Measurements from ENCODE around the gene UBE2I.

The UBE2I gene

GRCh38 chr16:1372292-1372950 is 63.0 kb downstream of the UBE2I start:
- H3K27ac ChIP-seq, result no peak overlapping the region
- no peak overlapping the region for H3K4me3 ChIP-seq

GRCh38 chr16:1374418-1375297 is 65.2 kb downstream of the UBE2I start:
- H3K27ac ChIP-seq, result no peak overlapping the region
- no peak overlapping the region for H3K4me3 ChIP-seq

- Histone ChIP-seq H3K27ac (no peak overlapping the region), H3K4me3 (no peak overlapping the region)
Measured at GRCh38 chr16:1375298-1375640, 65.8 kb downstream of the UBE2I start.

- no peak overlapping the region for H3K4me3 ChIP-seq
Measured at GRCh38 chr16:1375741-1376410, 66.4 kb downstream of the UBE2I start.

More at GRCh38 chr16:1375741-1376410, 66.4 kb downstream of the UBE2I start:
- no peak overlapping the region for H3K27ac ChIP-seq
